ENCODE measurements around the gene SLC44A3. TPM values are rescaled to one million over a fixed set of nuclear protein-coding genes. Genes with fewer than 3 reads are reported as not detected.

The SLC44A3 gene
- total and polyA plus RNA-seq, 7 donors, result 1.2 to 28.5 (median 4.7) TPM

DNA sequence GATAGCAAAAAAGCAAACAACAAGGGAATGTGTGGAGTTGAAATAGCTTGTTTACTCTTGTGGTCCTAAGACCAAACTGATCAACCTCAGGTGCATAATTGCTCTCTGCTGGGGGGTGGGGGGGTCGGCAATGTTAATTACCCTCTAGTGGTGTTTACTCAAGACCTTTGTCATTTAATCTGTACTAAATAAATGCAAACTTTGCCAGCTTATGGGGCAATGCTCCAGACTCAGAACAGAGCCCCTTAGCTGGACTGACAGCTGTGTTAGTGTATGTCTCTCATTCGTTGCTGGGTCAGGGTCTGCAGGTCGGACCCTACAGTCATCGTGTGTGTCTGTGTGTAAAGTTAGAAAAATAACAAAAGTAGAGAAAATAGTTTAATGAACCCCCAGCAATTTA lies 7.2 kb upstream of the SLC44A3 start:
- no peak for TF ChIP-seq POLR2AphosphoS5 (IDR thresholded peaks at IDR 0.05)
- TF ChIP-seq POLR2A (IDR thresholded peaks at IDR 0.05), result no peak
- TF ChIP-seq, protein P1, sequence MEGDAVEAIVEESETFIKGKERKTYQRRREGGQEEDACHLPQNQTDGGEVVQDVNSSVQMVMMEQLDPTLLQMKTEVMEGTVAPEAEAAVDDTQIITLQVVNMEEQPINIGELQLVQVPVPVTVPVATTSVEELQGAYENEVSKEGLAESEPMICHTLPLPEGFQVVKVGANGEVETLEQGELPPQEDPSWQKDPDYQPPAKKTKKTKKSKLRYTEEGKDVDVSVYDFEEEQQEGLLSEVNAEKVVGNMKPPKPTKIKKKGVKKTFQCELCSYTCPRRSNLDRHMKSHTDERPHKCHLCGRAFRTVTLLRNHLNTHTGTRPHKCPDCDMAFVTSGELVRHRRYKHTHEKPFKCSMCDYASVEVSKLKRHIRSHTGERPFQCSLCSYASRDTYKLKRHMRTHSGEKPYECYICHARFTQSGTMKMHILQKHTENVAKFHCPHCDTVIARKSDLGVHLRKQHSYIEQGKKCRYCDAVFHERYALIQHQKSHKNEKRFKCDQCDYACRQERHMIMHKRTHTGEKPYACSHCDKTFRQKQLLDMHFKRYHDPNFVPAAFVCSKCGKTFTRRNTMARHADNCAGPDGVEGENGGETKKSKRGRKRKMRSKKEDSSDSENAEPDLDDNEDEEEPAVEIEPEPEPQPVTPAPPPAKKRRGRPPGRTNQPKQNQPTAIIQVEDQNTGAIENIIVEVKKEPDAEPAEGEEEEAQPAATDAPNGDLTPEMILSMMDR (IDR thresholded peaks at IDR 0.05), result no peak
- no peak for TF ChIP-seq EP300 (IDR thresholded peaks at IDR 0.05)
- no peak for DNase-seq
- Histone ChIP-seq H3K36me3 (no peaks in the 10 kb centered on the region), H3K27ac (no peak overlapping the region), H3K4me1 (no peaks in the 10 kb centered on the region), H3K9me3 (peaks cover 0 to 4% (median 0%) of the 10 kb centered on the region in 4 donors), H3K4me3 (no peak overlapping the region), H3K27me3 (no peaks in the 10 kb centered on the region)
- WGBS, 2 donors, result 69 to 80% methylated on average over 4 of the region's 4 CpGs
- intact Hi-C loops (cut with DNase I), result no loop called here

DNA sequence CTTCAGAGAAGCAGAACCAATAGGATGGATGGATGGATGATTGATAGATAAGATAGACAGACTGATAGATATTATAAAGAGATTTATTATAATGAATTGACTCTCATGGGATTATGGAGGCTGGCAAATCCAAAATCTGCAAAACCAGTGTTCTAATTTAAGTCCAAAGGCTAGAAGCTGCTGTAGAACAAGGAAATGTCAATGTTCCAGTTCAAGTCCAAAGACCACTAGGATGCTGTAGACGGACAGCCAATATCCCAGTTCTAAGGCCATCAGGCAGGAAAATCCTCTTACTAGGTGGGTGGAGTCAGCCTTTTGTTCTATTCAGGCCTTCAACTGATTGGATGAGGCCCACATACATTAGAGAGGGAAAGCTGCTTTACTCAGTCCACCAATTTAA lies 4.1 kb upstream of the SLC44A3 start:
- H3K36me3 ChIP-seq, result no peaks in the 10 kb centered on the region
- no peak overlapping the region for H3K27ac ChIP-seq
- 11 to 80% methylated on average over 1 of the region's 1 CpG for WGBS, 2 donors

DNA sequence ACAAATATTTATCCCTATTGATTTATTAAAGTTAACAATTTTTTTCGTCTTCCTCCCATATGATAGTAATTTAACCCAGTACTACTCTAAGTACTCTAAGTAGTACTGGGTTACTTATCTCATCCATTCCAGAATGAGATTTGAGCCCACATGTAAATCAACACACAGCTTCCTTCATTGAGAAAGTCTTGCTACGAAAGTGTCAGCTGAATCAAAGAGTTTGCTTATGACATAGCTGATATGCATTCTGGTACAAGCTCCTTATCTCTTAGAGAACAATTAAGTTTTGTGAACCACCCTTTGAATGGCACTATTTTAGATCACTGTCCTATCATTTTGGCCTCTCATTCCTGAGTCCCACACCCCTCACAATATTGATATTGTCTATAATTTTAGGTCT lies 2.4 kb upstream of the SLC44A3 start:
- Histone ChIP-seq H3K36me3 (no peaks in the 10 kb centered on the region), H3K4me1 (peaks cover 0 to 11% (median 5%) of the 10 kb centered on the region in 4 donors), H3K27ac (no peak overlapping the region), H3K9me3 (peaks cover 0 to 4% (median 0%) of the 10 kb centered on the region in 4 donors), H3K4me3 (no peak overlapping the region), H3K27me3 (peaks cover 0 to 4% (median 0%) of the 10 kb centered on the region in 3 donors)
- TF ChIP-seq EP300 (IDR thresholded peaks at IDR 0.05) (no peak), POLR2AphosphoS5 (IDR thresholded peaks at IDR 0.05) (no peak), POLR2A (IDR thresholded peaks at IDR 0.05) (no peak)
- TF ChIP-seq, protein P1 (IDR thresholded peaks at IDR 0.05), result no peak
- 18 to 69% methylated on average over 2 of the region's 2 CpGs for WGBS, 2 donors
- intact Hi-C loops (cut with DNase I), result no loop called here
- DNase-seq, result no peak

More for the DNA sequence above, 4.1 kb upstream of the SLC44A3 start:
- intact Hi-C loops (cut with DNase I), result no loop called here
- Histone ChIP-seq H3K4me1 (peaks cover 0 to 11% (median 5%) of the 10 kb centered on the region in 4 donors), H3K27me3 (peaks cover 0 to 4% (median 0%) of the 10 kb centered on the region in 3 donors), H3K4me3 (no peak overlapping the region), H3K9me3 (peaks cover 0 to 4% (median 0%) of the 10 kb centered on the region in 4 donors)
- DNase-seq, result no peak
- no peak for TF ChIP-seq POLR2A (IDR thresholded peaks at IDR 0.05)
- TF ChIP-seq EP300 (IDR thresholded peaks at IDR 0.05), result no peak
- TF ChIP-seq POLR2AphosphoS5 (IDR thresholded peaks at IDR 0.05), result no peak
- TF ChIP-seq, protein P1 (IDR thresholded peaks at IDR 0.05), result no peak

DNA sequence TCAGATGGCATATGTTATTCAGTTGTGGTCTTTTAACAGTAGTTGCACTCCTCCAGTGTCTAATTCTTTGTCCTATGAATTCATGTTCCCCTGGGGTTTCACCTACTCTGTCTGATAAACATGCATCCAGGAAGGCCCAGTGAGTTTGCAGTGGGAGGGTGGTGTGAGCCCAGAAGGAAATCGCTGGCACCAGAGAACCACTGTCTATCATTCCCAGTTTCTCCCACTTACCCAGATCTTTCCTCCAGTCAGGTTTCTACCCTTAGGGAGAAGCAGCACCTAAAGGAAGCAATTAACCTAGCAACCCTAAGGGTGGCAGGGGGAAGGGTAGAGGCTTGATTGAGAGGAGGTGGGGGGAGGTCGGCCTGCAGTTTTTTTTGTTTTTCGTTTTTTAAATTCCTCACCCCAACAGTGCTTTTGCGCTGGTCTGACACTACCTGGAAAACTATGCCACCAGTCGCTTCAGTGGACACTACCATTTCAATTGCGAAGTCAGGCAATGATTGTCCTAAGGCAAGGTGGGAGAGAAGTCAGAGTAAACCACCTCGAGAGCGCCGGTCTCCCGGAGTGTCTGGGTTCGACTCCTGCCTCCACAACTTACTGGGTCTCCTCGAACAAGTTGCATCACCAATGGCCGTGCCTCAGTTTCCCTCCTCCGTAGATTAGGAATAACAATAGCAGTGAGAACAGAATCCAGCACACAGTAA lies 766 bp upstream of the SLC44A3 start:
- no peak for DNase-seq
- WGBS, 2 donors, result 12 to 42% methylated on average over 14 of the region's 14 CpGs
- H3K9me3 ChIP-seq, result no peaks in the 10 kb centered on the region
- peak overlapping the region; percentile 52 to 69 (median 60) for H3K4me3 ChIP-seq
- peaks cover 0 to 4% (median 0%) of the 10 kb centered on the region in 3 donors for H3K27me3 ChIP-seq
- no peaks in the 10 kb centered on the region for H3K36me3 ChIP-seq
- peaks cover 0 to 11% (median 5%) of the 10 kb centered on the region in 4 donors for H3K4me1 ChIP-seq
- H3K27ac ChIP-seq, result peak overlapping the region in 1 of 4 donors; percentile 54
- TF ChIP-seq POLR2AphosphoS5 (IDR thresholded peaks at IDR 0.05), result no peak
- TF ChIP-seq POLR2A (IDR thresholded peaks at IDR 0.05), result no peak
- TF ChIP-seq EP300 (IDR thresholded peaks at IDR 0.05), result no peak
- TF ChIP-seq, protein P1 (IDR thresholded peaks at IDR 0.05), result no peak
- intact Hi-C loops (cut with DNase I), result no loop called here
